HepG2 (cell line): ENCODE results near the gene CHD2. TPM values are rescaled to one million over a fixed set of nuclear protein-coding genes. Genes with fewer than 3 reads are reported as not detected.

Experiments used
- BCL6 ChIP-seq: IDR thresholded peaks from 2 replicates; pipeline ENCODE4 v1.6.1; 2016; ENCODE audit warnings: missing genetic modification reagents, missing compliant biosample characterization
- NKX3-1 ChIP-seq: sonication (generic); formaldehyde crosslinking; IDR thresholded peaks from 2 replicates; pipeline ENCODE4 v1.5.0; 2020; ENCODE audit warnings: missing genetic modification reagents
- RBFOX2 ChIP-seq: fragments of 200-400 bp; formaldehyde crosslinking; IDR thresholded peaks from 2 replicates; pipeline ENCODE4 v1.6.1; 2017; ENCODE audit warnings: low read depth, mild to moderate bottlenecking, low read length
- ZBTB1 ChIP-seq: sonication (generic); formaldehyde crosslinking; IDR thresholded peaks from 2 replicates; pipeline ENCODE4 v1.4.0; 2020; ENCODE audit warnings: missing genetic modification reagents, borderline replicate concordance
- ZNF660 ChIP-seq: sonication (generic); formaldehyde crosslinking; IDR thresholded peaks from 2 replicates; pipeline ENCODE4 v1.5.1; 2020; ENCODE audit warnings: mild to moderate bottlenecking, low read depth, missing genetic modification reagents, borderline replicate concordance
- polyA plus RNA-seq, 8 experiments: library from polyadenylated mRNA; depleted of rRNA in 3 of 8; stranded (reverse) in 7 of 8; unstranded in 1 of 8; fragments of >200 nt; fragmentation: Illumina TruSeq in 4 of 8; extraction: Trizol in 4 of 8; gene quantifications; 2 replicates each; pipeline versions ENCODE4 v1.2.1 to v1.2.3, GENCODE V29; 2011 to 2016; ENCODE audit warnings: low read depth in 4 of 8, missing spikeins in 1 of 8, mixed read lengths in 1 of 8; ENCODE audit not compliant: insufficient read depth in 1 of 8
- total RNA-seq, 5 experiments: library from RNA; depleted of rRNA; stranded (reverse); fragments of >200 nt; fragmentation: Illumina TruSeq; extraction: Trizol; gene quantifications; 2 replicates each; pipeline ENCODE4 v1.2.3, GENCODE V29; 2016; ENCODE audit warnings: low read depth in 1 of 5
- TF ChIP-seq, protein P1 (sequence below): sonication (generic); formaldehyde crosslinking; conservative IDR thresholded peaks from 2 replicates; pipeline ENCODE4 v1.4.0; 2020; ENCODE audit warnings: missing genetic modification reagents
- TF ChIP-seq, protein P2 (sequence below): sonication (generic); formaldehyde crosslinking; IDR thresholded peaks from 2 replicates; pipeline ENCODE4 v1.9.0; 2021; ENCODE audit warnings: missing genetic modification reagents, borderline replicate concordance

CHD2 gene
- total and polyA plus RNA-seq, 2 of the 13 experiments (the other 11 are each of a cell fraction or from before 2014, with no cell fraction given): 54.0 to 54.1 TPM

DNA sequence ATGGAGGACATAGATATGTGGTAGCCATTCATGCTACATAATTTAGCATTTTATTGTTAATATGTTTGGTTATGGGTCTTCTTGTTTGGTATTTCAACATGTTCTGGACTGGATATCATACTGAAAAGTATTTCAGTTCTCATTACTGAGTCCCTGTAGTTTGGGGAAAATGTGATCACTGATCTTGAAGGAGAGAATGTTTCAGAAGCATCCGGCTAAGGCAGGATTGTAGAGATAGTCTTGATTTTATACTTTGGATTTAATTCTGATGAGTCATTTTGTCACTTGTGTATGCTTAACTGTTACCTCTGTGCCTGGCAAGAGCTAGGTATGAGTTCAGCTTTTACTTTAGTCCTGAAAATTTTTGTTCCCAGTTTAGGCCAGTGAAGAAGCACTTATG, 7.1 kb downstream of the CHD2 start (continued):
- TF ChIP-seq RBFOX2 (peak; percentile 48; the same call in 1 of the 2 replicates), BCL6 (CRISPR knock-in tag) (no peak), NKX3-1 (CRISPR knock-in tag) (no peak), ZNF660 (CRISPR knock-in tag) (no peak), ZBTB1 (CRISPR knock-in tag) (no peak)
- TF ChIP-seq, protein P1, sequence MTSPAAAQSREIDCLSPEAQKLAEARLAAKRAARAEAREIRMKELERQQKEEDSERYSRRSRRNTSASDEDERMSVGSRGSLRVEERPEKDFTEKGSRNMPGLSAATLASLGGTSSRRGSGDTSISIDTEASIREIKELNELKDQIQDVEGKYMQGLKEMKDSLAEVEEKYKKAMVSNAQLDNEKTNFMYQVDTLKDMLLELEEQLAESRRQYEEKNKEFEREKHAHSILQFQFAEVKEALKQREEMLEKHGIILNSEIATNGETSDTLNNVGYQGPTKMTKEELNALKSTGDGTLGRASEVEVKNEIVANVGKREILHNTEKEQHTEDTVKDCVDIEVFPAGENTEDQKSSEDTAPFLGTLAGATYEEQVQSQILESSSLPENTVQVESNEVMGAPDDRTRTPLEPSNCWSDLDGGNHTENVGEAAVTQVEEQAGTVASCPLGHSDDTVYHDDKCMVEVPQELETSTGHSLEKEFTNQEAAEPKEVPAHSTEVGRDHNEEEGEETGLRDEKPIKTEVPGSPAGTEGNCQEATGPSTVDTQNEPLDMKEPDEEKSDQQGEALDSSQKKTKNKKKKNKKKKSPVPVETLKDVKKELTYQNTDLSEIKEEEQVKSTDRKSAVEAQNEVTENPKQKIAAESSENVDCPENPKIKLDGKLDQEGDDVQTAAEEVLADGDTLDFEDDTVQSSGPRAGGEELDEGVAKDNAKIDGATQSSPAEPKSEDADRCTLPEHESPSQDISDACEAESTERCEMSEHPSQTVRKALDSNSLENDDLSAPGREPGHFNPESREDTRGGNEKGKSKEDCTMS (CRISPR knock-in tag): no peak
- TF ChIP-seq, protein P2, sequence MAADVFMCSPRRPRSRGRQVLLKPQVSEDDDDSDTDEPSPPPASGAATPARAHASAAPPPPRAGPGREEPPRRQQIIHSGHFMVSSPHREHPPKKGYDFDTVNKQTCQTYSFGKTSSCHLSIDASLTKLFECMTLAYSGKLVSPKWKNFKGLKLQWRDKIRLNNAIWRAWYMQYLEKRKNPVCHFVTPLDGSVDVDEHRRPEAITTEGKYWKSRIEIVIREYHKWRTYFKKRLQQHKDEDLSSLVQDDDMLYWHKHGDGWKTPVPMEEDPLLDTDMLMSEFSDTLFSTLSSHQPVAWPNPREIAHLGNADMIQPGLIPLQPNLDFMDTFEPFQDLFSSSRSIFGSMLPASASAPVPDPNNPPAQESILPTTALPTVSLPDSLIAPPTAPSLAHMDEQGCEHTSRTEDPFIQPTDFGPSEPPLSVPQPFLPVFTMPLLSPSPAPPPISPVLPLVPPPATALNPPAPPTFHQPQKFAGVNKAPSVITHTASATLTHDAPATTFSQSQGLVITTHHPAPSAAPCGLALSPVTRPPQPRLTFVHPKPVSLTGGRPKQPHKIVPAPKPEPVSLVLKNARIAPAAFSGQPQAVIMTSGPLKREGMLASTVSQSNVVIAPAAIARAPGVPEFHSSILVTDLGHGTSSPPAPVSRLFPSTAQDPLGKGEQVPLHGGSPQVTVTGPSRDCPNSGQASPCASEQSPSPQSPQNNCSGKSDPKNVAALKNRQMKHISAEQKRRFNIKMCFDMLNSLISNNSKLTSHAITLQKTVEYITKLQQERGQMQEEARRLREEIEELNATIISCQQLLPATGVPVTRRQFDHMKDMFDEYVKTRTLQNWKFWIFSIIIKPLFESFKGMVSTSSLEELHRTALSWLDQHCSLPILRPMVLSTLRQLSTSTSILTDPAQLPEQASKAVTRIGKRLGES (CRISPR knock-in tag): no peak
